Natural killer cell treated with Interleukin-12 subunit alpha and Interleukin-12 subunit beta and Interleukin-15 and Interleukin-18, amount 100 ng/mL, for 72 hours (primary cell): ENCODE data around the gene ANKZF1. TPM values are rescaled to one million over a fixed set of nuclear protein-coding genes. Genes with fewer than 3 reads are reported as not detected.
"Not testable (repeated sequence)": the region's sequence is repeated elsewhere in the genome, so short reads cannot be mapped to it uniquely, and the experiment has no call there.

Experiments
- ATAC-seq, 2 donors: fragments of 150-1000 bp; cut with Tn5 transposase in 1 of 2; sonication (Bioruptor Pico), chemical (Tn5 transposase) in 1 of 2; 2 replicates each; pipeline ENCODE4 v1.10.0; 2021
- DNase-seq: peaks from one replicate; pipeline ENCODE4 v3.0.0; 2022; ENCODE audit warnings: low spot score
- H3K27ac Mint-ChIP-seq, 2 donors: 1 replicate in 1 of 2; 2 replicates in 1 of 2; pipeline ENCODE4 v1.8.0; 2022; ENCODE audit warnings: mixed read lengths in 2 of 2, mild to moderate bottlenecking in 1 of 2, moderate library complexity in 1 of 2
- H3K27me3 Mint-ChIP-seq, 2 donors: 1 replicate in 1 of 2; 2 replicates in 1 of 2; pipeline ENCODE4 v1.8.0; 2022; ENCODE audit warnings: mixed read lengths in 2 of 2
- H3K36me3 Mint-ChIP-seq: one replicate; pipeline ENCODE4 v1.8.0; 2022; ENCODE audit warnings: mixed read lengths
- H3K4me1 Mint-ChIP-seq, 2 donors: 1 replicate in 1 of 2; 2 replicates in 1 of 2; pipeline ENCODE4 v1.8.0; 2022; ENCODE audit warnings: low read depth in 2 of 2, mixed read lengths in 2 of 2, mild to moderate bottlenecking in 1 of 2
- H3K4me3 Mint-ChIP-seq: one replicate; pipeline ENCODE4 v1.8.0; 2022; ENCODE audit warnings: mixed read lengths
- H3K9me3 Mint-ChIP-seq: 2 replicates; pipeline ENCODE4 v1.8.0; 2022; ENCODE audit warnings: mixed read lengths
- total RNA-seq, 2 donors: library from RNA; stranded (reverse); gene quantifications; one replicate each; pipeline ENCODE4 v1.2.3, GENCODE V29; 2022

The ANKZF1 gene
- total RNA-seq, result 10 to 100 TPM; 82.5 to 87.6 TPM

DNA sequence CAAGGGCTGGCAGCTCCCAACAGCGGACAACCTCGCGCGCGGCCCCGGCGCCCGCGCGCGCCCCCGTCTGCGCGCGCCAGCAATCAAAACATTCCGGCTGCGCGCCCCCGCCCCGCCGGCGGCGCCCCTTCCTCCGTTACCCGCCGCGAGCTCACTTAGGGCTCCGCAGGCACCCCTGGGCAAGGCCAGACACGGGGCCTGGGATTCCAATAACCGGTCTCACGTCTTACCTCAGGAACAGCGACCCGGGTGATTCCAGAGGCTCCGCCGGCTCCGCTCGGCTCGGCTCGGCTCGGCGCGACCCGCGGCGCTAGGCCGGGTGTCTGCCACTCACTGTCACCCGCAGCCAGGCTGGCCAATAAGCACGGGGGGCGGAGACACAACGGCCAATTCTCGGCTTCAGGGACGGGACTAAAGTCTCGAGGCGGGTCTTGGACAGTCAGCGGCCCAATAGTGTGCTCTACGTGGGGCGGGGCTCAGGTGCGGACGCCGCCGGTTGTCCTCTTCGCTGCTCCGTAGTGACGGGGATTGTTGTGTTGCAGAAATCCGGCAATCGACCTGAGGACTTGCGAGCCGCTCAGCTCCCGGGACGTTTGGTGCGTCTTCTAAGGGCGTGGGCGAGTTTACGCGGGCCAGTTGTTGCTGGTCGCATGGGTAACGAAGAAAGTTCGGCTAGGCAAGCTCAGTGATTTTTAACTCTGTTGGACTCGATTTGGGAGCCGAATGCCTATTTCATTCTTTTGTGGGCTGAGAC, at the start of gene ANKZF1, which contains the start of gene ATG9A:
Gene ANKZF1 (plus strand): TSS at position 502 of the 754 bp plus-strand sequence. CDS start 452 bp downstream, outside the sequence.
Gene ATG9A (minus strand): TSS at position 332 of the 754 bp plus-strand sequence. CDS start 1,612 bp downstream, outside the sequence.
- DNase-seq (peak; percentile 99), ATAC-seq (peak; percentile 98 to 99)
- Mint-ChIP-seq H3K9me3 (no peaks in the 10 kb centered on the region), H3K4me1 (peaks cover 24 to 38% of the 10 kb centered on the region in 2 donors), H3K4me3 (peak within 1 kb of the TSS; percentile 99), H3K27me3 (no peaks in the 10 kb centered on the region), H3K27ac (peak within 1 kb of the TSS; percentile 96 to 97), H3K36me3 (peaks cover 19% of the 10 kb centered on the region)

GRCh38 chr2:219180961-219181360, 48.6 kb upstream of the ANKZF1 start:
- Mint-ChIP-seq H3K4me1 (peaks cover 42 to 44% of the 10 kb centered on the region in 2 donors), H3K27ac (peak overlapping the region in 1 of 2 donors; percentile 45), H3K4me3 (peak overlapping the region; percentile 20), H3K9me3 (no peaks in the 10 kb centered on the region), H3K36me3 (peaks cover 8% of the 10 kb centered on the region), H3K27me3 (no peaks in the 10 kb centered on the region)
- ATAC-seq (no peak), DNase-seq (no peak)

- H3K27me3 Mint-ChIP-seq, result no peaks in the 10 kb centered on the region
- DNase-seq, result peak; percentile 38
- H3K4me1 Mint-ChIP-seq, result peaks cover 40 to 44% of the 10 kb centered on the region in 2 donors
- H3K36me3 Mint-ChIP-seq, result peaks cover 8% of the 10 kb centered on the region
- H3K27ac Mint-ChIP-seq, result peak overlapping the region in 1 of 2 donors; percentile 56
- no peaks in the 10 kb centered on the region for H3K9me3 Mint-ChIP-seq
- H3K4me3 Mint-ChIP-seq, result no peak overlapping the region
- no peak for ATAC-seq
These were observed 48.1 kb upstream of the ANKZF1 start for GRCh38 chr2:219181531-219181930.

- peaks cover 41 to 45% of the 10 kb centered on the region in 2 donors for H3K4me1 Mint-ChIP-seq
- peaks cover 8% of the 10 kb centered on the region for H3K36me3 Mint-ChIP-seq
- no peak for ATAC-seq
- no peak overlapping the region for H3K4me3 Mint-ChIP-seq
- peak; percentile 47 for DNase-seq
- H3K9me3 Mint-ChIP-seq, result no peaks in the 10 kb centered on the region
- no peaks in the 10 kb centered on the region for H3K27me3 Mint-ChIP-seq
- peak overlapping the region; percentile 56 to 65 for H3K27ac Mint-ChIP-seq
These were observed 47.1 kb upstream of the ANKZF1 start for GRCh38 chr2:219182331-219183150.

DNA sequence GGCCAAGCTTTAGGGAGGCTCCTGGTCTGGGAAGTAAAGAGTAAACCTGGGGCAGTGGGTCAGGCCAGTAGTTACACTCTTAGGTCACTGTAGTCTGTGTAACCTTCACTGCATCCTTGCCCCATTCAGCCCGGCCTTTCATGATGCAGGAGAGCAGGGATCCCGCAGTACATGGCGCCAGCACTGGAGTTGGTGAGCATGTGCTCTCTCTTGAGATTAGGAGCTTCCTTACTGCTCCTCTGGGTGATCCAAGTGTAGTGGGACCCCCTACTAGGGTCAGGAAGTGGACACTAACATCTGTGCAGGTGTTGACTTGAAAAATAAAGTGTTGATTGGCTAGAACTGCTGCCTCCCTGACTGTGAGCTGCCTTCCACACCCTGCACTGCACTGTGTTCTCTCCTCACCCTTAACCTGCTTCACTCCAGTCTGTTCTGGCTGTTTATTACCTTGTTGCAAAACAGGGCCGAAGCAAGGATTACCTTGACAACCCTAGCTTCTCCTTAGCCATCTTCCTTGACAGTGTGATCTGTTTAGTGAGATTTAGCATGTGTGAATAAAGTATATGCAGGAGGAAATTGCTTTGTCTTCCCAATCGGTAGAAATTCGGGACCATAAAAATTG, 46.3 kb upstream of the ANKZF1 start:
- H3K4me1 Mint-ChIP-seq, result peaks cover 39 to 43% of the 10 kb centered on the region in 2 donors
- ATAC-seq (no peak), DNase-seq (no peak)
- H3K36me3 Mint-ChIP-seq, result peaks cover 8% of the 10 kb centered on the region
- H3K27me3 Mint-ChIP-seq, result no peaks in the 10 kb centered on the region
- H3K27ac Mint-ChIP-seq, result peak overlapping the region; percentile 37 to 65
- no peak overlapping the region for H3K4me3 Mint-ChIP-seq
- no peaks in the 10 kb centered on the region for H3K9me3 Mint-ChIP-seq

DNA sequence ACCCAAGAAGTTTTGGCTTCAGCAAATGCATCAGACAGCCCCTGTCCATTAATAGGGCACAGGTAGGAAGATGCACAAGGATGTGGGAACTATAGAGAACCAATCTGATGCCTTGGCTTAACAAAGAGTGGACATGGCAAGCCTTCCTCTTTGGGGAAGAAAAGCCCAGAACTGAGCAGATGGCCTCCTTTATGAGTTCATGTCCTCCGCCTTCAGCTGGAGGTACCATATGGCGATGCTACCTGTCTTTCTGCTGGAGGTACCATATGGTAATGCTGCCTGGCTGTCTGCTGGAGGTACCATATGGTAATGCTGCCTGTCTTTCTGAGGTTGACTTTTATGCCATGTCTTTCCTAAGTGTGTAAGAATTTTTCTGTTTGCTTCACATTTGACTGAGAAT, 45.5 kb upstream of the ANKZF1 start:
- Mint-ChIP-seq H3K27ac (peak overlapping the region in 1 of 2 donors; percentile 37), H3K4me3 (no peak overlapping the region), H3K4me1 (peaks cover 33 to 37% of the 10 kb centered on the region in 2 donors), H3K27me3 (no peaks in the 10 kb centered on the region), H3K9me3 (no peaks in the 10 kb centered on the region), H3K36me3 (peaks cover 8% of the 10 kb centered on the region)
- DNase-seq (no peak), ATAC-seq (no peak)

DNA sequence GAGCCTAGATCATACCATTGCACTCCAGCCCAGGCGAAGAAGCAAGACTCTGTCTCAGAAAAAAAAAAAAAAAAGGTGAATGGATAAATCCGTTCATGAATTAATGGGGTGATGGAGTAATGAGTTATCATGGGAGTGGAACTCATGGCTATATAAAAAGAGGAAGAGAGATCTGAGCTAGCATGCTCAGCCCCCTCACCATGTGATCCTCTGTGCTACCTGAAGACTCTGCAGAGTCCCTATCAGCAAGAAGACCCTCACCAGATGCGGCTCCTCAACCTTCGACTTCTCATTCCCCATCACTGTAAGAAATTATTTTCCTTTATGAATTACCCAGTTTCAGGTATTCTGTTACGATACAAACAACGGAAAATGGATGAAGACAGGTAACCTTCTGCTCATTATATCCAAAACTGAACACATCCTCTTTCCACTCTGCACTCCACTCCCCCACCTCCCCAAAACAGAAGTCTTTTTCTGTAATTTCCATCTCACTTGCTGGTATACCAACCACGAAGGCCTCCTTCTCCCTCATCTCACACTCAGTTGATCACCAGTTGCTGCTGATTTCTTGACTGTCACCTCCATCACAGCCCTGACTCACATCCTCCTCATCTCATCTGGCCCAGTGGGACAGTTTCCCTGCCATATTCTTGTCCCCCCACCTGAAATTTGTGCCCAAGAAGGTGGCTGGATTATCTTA, 42.7 kb upstream of the ANKZF1 start:
- Mint-ChIP-seq H3K4me1 (peaks cover 16 to 19% of the 10 kb centered on the region in 2 donors), H3K36me3 (no peaks in the 10 kb centered on the region), H3K4me3 (peak overlapping the region; percentile 55), H3K9me3 (no peaks in the 10 kb centered on the region), H3K27me3 (no peaks in the 10 kb centered on the region), H3K27ac (peak overlapping the region; percentile 40 to 47)
- DNase-seq (no peak), ATAC-seq (peak; percentile 73 to 84)

GRCh38 chr2:219197388-219197787, 32.2 kb upstream of the ANKZF1 start:
- no peaks in the 10 kb centered on the region for H3K9me3 Mint-ChIP-seq
- H3K27me3 Mint-ChIP-seq, result peaks cover 3 to 8% of the 10 kb centered on the region in 2 donors
- no peaks in the 10 kb centered on the region for H3K36me3 Mint-ChIP-seq
- no peak for ATAC-seq
- H3K4me3 Mint-ChIP-seq, result no peak overlapping the region
- no peak for DNase-seq
- peaks cover 8 to 12% of the 10 kb centered on the region in 2 donors for H3K4me1 Mint-ChIP-seq
- no peak overlapping the region for H3K27ac Mint-ChIP-seq

GRCh38 chr2:219198974-219199373, 30.6 kb upstream of the ANKZF1 start:
- ATAC-seq (no peak), DNase-seq (no peak)

GRCh38 chr2:219199470-219200211, 30.0 kb upstream of the ANKZF1 start:
- Mint-ChIP-seq H3K4me3 (no peak overlapping the region), H3K27ac (peak overlapping the region in 1 of 2 donors; percentile 81), H3K4me1 (peaks cover 8 to 12% of the 10 kb centered on the region in 2 donors), H3K27me3 (peaks cover 3 to 8% of the 10 kb centered on the region in 2 donors), H3K9me3 (no peaks in the 10 kb centered on the region), H3K36me3 (no peaks in the 10 kb centered on the region)
- DNase-seq (no peak), ATAC-seq (peak in 1 of 2 donors; percentile 32)

More at GRCh38 chr2:219198974-219199373, 30.6 kb upstream of the ANKZF1 start:
- H3K27ac Mint-ChIP-seq, result no peak overlapping the region
- no peaks in the 10 kb centered on the region for H3K36me3 Mint-ChIP-seq
- peaks cover 8 to 12% of the 10 kb centered on the region in 2 donors for H3K4me1 Mint-ChIP-seq
- H3K9me3 Mint-ChIP-seq, result no peaks in the 10 kb centered on the region
- no peak overlapping the region for H3K4me3 Mint-ChIP-seq
- H3K27me3 Mint-ChIP-seq, result peaks cover 3 to 8% of the 10 kb centered on the region in 2 donors

GRCh38 chr2:219200502-219201326, 28.9 kb upstream of the ANKZF1 start:
- not testable (repeated sequence) for H3K9me3 Mint-ChIP-seq, H3K27me3 Mint-ChIP-seq, H3K36me3 Mint-ChIP-seq, DNase-seq, ATAC-seq
- Mint-ChIP-seq H3K27ac (peak overlapping the region; percentile 78 to 81), H3K4me1 (peaks cover 8 to 12% of the 10 kb centered on the region in 2 donors), H3K4me3 (peak overlapping the region; percentile 82)

DNA sequence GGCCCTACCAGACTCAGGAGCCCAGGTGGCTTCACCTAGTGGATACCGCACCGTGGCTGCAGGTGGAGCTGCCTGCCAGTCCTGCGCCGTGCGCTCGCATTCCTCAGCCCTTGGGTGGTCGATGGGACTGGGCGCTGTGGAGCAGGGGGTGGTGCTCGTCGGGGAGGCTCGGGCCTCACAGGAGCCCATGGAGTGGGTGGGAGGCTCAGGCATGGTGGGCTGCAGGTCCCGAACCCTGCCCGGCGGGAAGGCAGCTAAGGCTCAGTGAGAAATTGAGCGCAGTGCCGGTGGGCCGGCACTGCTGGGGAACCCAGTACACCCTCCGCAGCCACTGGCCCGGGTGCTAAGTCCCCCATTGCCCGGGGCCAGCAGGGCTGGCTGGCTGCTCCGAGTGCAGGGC, 28.3 kb upstream of the ANKZF1 start:
- Mint-ChIP-seq H3K27ac (peak overlapping the region in 1 of 2 donors; percentile 81), H3K4me1 (peaks cover 12 to 17% of the 10 kb centered on the region in 2 donors)
- ATAC-seq, H3K4me3 Mint-ChIP-seq, DNase-seq, H3K36me3 Mint-ChIP-seq, H3K27me3 Mint-ChIP-seq, H3K9me3 Mint-ChIP-seq: not testable (repeated sequence)
